ENCODE results near the gene SH3GL3.

The SH3GL3 gene

DNA sequence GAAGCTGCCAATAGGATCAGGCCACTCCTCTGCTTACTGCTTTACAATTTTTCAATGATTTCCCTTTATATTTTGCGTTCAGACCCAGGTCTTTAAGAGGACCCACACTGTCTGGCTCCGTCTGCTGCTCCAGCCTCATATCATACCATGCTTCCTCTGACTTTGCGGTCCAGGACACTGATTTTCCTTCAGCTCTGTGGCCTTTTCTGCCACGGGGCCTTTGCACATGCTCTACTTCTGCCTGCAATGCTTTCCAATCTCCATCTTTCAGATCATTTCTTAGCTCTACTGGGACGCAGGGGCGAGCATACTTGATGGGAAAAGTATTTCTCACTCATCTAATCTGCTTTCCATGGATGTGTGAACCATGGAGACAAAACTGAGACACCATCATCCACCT is 23.0 kb upstream of the SH3GL3 start:
- TF ChIP-seq, protein P1, sequence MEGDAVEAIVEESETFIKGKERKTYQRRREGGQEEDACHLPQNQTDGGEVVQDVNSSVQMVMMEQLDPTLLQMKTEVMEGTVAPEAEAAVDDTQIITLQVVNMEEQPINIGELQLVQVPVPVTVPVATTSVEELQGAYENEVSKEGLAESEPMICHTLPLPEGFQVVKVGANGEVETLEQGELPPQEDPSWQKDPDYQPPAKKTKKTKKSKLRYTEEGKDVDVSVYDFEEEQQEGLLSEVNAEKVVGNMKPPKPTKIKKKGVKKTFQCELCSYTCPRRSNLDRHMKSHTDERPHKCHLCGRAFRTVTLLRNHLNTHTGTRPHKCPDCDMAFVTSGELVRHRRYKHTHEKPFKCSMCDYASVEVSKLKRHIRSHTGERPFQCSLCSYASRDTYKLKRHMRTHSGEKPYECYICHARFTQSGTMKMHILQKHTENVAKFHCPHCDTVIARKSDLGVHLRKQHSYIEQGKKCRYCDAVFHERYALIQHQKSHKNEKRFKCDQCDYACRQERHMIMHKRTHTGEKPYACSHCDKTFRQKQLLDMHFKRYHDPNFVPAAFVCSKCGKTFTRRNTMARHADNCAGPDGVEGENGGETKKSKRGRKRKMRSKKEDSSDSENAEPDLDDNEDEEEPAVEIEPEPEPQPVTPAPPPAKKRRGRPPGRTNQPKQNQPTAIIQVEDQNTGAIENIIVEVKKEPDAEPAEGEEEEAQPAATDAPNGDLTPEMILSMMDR (IDR thresholded peaks at IDR 0.05; ENCODE audit: low read depth, low read length) = no peak
- no peak overlapping the region for H3K4me3 ChIP-seq (ENCODE audit: low read depth, low read length)

DNA sequence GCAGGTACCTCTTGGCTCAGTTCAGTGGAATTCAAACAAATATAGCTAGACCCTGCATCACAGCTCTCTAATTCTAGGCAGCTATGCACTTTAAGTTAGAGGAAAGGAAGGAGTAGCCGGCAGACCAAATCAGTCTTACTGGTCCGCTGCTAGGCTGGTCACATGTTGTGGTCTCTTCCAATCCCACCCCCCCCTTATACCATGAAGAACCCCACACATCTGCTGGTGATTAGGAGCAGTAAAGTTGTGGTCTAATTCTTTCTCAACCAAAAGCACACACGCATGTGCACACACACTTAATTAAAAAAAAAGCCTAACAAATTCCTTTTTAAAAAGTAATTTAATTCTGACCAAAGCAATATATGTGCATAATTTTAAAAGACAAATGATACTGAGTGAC is 16.7 kb upstream of the SH3GL3 start:
- TF ChIP-seq, protein P1 (IDR thresholded peaks at IDR 0.05; ENCODE audit: low read depth, low read length) = no peak

GRCh38 chr15:83431521-83431920 is 15.6 kb upstream of the SH3GL3 start:
- TF ChIP-seq, protein P1 (IDR thresholded peaks at IDR 0.05; ENCODE audit: low read depth, low read length) = no peak
- no peak overlapping the region for H3K4me3 ChIP-seq (ENCODE audit: low read depth, low read length)

More for the DNA sequence above, 16.7 kb upstream of the SH3GL3 start:
- H3K4me3 ChIP-seq (ENCODE audit: low read depth, low read length) = no peak overlapping the region

GRCh38 chr15:83435202-83435601 is 11.9 kb upstream of the SH3GL3 start:
- H3K4me3 ChIP-seq (ENCODE audit: low read depth, low read length) = no peak overlapping the region
- TF ChIP-seq, protein P1 (IDR thresholded peaks at IDR 0.05; ENCODE audit: low read depth, low read length) = no peak

GRCh38 chr15:83435782-83436181 is 11.4 kb upstream of the SH3GL3 start:
- TF ChIP-seq, protein P1 (IDR thresholded peaks at IDR 0.05; ENCODE audit: low read depth, low read length) = no peak
- no peak overlapping the region for H3K4me3 ChIP-seq (ENCODE audit: low read depth, low read length)

DNA sequence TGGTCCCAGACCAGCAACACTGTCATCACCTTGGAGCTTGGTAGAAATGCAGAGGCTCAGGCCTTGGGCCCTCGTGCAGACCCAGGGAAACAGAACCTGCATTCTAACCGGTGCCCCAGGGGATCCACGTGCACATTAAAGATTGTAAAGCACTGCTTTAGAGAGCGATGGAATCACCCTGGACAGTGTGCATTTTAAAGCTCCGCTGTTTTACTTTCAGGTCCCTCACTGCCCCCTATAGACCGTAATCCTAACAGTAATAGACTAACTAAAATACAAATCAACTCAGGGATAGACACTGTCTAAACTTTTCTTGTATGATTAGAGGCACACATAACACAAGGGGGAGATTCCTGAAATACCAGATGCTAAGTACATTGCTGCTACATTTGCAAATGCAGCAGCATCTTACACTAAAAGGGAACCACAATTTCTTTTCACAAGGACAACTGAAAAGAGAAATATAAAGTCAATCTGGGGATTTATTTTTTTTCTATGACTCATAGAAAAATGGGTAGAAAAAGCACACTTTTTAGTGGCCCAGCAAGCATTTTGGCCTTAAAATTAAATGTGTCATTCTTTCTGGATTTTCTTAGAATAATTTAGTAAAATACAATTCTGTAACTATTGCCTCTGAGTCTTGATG is 10.5 kb upstream of the SH3GL3 start:
- H3K4me3 ChIP-seq (ENCODE audit: low read depth, low read length) = no peak overlapping the region
- TF ChIP-seq, protein P1 (IDR thresholded peaks at IDR 0.05; ENCODE audit: low read depth, low read length) = peak; percentile 15; the same call in 1 of the 2 replicates

DNA sequence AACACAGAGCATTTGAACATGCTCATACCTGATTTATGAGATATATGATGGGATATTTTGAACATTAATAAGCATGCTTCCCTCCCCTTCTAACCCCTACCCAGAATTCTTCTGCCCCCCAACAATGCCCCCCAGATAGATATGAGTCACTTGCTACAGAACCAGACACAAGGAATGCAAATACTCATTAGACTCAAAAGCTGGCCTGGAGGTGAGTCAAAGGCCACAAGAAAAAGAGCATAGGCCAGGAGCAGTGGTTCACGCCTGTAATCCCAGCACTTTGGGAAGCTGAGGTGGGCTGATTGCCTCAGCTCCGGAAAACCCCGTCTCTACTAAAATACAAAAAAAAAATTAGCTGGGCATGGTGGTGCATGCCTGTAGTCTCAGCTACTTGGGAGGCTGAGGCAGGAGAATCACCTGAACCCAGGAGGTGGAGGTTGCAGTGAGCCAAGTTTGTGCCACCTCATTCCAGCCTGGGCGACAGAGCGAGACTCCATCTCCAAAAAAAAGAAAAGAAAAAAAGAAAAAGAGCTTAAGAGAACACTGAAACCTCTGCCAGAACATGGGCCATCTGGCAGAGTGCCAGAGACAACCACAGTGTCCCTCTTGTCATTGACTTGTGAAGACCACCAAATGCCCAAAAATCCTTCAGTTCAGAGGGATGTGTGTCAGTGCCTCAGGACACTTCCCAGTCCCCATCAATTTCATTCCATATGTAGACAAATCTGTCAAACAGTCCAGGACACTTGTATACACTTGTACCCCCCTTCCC is 3.9 kb upstream of the SH3GL3 start:
- no peak overlapping the region for H3K4me3 ChIP-seq (ENCODE audit: low read depth, low read length)
- TF ChIP-seq, protein P1 (IDR thresholded peaks at IDR 0.05; ENCODE audit: low read depth, low read length) = no peak

Data from WI38 (cell line).